ENCODE data around the gene WSB2.

DNA sequence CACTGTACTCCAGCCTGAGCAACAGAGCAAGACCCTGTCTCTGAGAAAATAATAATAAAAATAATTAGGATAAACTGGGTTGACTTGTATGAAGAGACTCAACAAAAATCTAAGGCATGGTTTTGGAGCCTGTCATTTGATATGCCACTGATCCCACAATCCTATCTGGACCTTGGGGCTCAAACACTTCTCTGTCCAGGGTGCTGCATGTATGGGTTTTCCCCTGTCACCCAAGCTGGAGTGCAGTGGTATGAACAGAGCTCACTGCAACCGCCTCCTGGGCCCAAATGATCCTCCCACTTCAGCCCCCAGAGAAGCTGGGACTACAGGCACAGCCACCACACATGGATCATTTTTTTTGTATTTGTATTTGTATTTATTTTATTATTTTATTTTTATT is 48.1 kb upstream of the WSB2 start:
- TF ChIP-seq EZH2 (IDR thresholded peaks at IDR 0.05; ENCODE audit: low read length) = no peak
- TF ChIP-seq, protein P1, sequence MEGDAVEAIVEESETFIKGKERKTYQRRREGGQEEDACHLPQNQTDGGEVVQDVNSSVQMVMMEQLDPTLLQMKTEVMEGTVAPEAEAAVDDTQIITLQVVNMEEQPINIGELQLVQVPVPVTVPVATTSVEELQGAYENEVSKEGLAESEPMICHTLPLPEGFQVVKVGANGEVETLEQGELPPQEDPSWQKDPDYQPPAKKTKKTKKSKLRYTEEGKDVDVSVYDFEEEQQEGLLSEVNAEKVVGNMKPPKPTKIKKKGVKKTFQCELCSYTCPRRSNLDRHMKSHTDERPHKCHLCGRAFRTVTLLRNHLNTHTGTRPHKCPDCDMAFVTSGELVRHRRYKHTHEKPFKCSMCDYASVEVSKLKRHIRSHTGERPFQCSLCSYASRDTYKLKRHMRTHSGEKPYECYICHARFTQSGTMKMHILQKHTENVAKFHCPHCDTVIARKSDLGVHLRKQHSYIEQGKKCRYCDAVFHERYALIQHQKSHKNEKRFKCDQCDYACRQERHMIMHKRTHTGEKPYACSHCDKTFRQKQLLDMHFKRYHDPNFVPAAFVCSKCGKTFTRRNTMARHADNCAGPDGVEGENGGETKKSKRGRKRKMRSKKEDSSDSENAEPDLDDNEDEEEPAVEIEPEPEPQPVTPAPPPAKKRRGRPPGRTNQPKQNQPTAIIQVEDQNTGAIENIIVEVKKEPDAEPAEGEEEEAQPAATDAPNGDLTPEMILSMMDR (optimal IDR thresholded peaks at IDR 0.05 in 1 of 3, IDR thresholded peaks at IDR 0.05 in 1 of 3, conservative IDR thresholded peaks at IDR 0.05 in 1 of 3; ENCODE audit: extremely low read depth in 1 of 3, insufficient read depth in 2 of 3, low read length in 3 of 3) = no peak
